Eye (tissue), 1 donor: Measurements from ENCODE around the gene NXT1.
"Not testable (repeated sequence)": the region's sequence is repeated elsewhere in the genome, so short reads cannot be mapped to it uniquely, and the experiment has no call there.

Source experiments
- DNase-seq: peaks from one replicate; pipeline ENCODE4 v3.0.0-alpha.2; 2015

NXT1 gene

DNA sequence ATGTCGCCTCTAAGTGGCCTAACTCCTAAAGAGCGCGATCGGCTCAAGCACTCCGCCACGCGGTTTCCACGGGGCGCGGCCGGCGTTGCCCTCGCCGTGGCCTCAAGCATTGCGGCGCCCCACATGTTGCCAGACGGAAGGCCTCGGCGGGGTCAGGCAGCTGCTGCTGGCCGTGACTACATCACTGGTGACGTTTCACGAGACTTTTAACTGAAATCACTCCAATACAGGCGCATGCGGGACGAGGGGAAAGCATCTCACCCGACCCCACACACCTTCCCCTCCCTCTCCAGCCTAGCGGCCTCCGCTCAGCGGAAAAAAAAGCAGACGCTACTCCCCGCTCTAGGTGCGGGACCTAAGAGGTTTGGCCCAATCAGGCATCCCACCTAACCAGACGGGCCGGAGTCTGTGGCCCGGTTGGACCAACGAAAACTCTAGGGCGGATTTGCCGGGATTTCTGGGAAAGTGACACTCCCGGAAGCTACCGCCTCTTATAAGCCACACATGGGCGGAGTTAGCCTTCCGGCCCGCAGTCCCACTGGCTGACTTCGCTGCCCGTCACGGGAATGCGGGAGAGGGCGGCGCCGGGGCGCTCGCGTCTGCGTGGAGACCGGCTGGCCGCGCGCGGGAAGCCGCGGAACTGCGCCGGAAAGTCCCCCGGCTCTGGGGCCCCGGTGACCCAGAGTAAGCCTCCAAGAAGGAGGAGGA, at the start of gene NXT1:
Gene NXT1, plus strand, starts transcription at position 596 of the 708 bp plus-strand sequence. CDS start 3,251 bp downstream, outside the sequence.
- DNase-seq: peak; percentile 99

DNA sequence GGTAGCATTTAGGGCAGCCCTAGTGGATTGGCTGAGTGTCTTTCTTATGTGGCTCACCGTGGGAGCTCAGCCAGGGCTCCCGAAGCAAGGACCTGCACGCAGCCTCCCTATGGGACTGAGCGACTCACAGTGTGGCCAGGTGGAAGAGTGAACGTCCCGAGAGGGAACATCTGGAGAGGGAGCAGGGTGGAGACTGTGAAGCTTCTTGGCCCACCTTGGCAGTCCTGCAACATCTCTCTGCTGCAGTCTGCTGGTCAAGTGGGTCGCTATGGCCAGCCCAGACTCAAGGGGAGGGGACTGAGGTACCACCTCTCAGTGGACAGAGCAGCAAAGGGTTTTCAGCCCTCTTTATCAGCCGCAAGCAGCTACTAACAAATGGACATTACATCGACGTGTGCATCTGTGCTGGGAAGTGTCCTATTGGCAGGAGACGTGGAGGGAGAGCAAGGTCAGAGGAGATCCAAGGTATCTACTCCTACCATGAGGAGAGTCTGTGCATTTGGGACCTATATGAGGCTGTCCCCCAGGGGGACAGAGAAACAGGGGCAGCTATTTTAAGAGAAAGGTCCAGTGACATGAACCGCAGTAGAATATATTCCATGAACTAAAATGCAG, 49.0 kb upstream of the NXT1 start:
- no peak for DNase-seq

DNA sequence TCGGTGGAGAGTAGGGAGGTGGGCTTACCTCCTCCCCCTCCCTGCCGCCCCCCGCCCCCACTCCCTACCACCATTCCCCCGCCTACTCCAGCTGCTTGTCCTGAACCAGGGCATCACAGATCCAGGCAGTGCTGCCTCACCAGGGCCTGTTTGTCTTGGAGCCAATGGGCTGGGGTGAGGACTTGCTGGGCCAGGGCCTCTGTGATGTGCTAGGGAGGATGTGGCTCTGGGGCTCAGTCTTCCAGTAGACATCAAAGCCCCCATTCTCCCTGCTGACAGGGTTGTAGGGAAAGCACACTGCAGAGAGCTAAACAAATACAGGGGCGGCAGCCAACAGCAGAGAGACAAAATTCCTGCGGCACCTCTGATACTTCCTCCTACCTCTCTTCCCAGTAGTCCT, 48.2 kb upstream of the NXT1 start:
- no peak for DNase-seq

DNA sequence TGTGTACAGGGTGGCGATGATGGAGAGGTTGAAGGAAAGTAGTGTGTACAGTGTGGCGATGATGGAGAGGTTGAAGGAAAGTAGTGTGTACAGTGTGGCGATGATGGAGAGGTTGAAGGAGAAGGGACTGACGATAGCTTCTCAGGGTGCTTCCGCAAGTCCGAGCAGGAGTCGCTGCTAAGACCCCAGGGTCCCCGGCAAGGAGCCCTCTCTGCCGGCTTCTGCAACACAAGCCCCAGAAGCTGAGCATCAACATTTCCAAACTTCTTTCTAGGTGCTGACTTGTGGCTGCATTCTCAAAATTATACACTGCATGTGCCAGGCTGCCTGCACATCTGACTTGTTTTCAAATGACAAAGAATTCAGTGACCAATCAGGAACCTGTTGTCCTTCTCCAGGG, 47.8 kb upstream of the NXT1 start:
- DNase-seq: no peak

DNA sequence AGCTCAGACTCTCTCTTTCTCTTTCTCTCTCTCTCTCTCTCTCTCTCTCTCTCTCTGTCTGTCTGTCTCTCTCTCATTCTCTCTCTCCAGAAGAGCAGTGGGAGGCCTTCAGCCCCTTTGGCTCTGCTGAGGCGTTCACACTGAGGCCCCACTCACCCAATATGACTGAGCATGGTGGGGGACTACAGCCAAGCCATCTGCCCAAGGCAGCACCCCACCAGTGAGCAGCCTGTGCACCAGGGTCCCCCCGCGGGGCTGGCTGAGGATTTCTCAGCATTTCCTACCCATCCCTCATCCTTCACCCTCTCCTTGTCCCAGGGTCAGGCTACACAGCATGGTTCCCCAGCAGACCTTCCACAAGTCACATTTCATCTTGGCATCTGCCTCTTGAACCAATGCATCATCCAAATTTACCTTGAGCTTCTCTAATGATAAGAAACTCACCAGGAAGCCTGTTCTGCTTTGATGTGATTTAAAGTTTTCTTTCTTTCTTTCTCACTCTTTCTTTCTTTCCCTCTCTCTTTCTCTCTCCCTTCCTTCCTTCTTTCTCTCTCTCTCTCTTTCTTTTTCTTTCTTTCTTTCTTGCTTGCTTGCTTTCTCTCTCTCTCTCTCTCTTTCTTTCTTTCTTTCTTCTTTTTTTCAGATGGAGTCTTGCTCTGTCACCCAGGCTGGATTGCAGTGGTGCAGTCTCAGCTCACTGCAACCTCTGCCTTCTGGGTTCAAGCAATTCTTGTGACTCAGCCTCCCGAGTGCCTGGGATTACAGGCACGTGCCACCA, 47.1 kb upstream of the NXT1 start:
- DNase-seq: no peak

DNA sequence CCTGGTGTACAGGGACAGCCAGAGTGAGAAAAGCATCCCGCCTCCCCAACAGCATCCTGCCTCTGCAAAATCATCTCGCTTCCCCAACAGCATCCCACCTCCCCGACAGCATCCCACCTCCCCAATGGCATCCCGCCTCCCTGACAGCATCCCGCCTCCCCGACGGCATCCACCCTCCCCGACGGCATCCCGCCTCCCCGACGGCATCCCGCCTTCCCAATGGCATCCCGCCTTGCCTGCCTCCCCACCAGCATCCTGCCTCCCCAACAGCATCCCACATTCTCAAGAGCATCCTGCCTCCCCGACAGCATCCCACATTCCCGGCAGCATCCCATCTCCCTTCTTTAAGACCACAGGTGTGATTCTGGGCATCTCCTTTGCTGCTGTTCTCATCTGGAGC, 46.0 kb upstream of the NXT1 start:
- DNase-seq: no peak

DNA sequence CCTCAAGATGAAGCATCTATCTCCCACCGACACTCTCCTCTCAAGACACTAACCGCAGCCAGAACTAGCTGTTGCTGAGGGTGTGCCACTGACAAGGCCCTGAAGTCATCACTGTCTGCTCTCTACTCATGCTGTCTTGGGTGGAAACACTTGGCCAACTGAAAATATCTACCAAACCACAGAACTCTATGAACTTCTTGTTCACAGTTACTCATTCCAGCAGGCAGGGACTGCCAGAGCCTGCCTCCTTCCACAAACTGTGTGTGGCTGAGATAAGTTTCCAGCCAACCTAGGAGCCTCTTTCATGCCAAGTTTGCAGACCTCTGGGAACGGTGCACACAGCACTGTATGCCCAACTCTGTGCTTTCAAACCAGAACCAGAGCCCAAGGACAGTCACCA, 45.5 kb upstream of the NXT1 start:
- DNase-seq: no peak

DNA sequence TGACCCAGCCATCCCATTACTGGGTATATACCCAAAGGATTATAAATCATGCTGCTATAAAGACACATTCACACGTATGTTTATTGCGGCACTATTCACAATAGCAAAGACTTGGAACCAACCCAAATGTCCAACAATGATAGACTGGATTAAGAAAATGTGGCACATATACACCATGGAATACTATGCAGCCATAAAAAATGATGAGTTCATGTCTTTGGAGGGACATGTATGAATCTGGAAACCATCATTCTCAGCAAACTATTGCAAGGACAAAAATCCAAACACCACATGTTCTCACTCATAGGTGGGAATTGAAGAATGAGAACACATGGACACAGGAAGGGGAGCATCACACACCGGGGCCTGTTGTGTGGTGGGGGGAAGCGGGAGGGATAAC, 43.2 kb upstream of the NXT1 start:
- not testable (repeated sequence) for DNase-seq

- DNase-seq: no peak
Observed at GRCh38 chr20:23308024-23308423, 42.6 kb upstream of the NXT1 start.

DNA sequence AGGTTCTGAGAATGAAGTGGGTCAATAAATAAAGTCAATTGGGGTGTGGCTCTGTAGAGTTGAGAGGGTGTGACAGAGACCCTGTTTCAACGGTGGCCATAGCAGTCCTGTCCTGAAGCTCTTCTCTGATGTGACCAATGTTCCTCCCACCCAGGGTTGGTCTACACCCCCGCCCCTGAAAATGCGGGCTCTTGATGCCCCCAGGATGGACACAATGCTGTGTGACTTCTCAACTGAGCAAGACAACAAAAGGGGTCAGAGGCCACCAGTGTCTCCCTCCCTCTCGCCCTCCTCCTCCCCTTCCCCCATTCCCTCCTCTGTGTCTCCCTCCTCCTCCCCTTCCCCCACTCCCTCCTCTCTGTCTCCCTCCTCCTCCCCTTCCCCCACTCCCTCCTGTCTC, 41.7 kb upstream of the NXT1 start:
- no peak for DNase-seq

DNA sequence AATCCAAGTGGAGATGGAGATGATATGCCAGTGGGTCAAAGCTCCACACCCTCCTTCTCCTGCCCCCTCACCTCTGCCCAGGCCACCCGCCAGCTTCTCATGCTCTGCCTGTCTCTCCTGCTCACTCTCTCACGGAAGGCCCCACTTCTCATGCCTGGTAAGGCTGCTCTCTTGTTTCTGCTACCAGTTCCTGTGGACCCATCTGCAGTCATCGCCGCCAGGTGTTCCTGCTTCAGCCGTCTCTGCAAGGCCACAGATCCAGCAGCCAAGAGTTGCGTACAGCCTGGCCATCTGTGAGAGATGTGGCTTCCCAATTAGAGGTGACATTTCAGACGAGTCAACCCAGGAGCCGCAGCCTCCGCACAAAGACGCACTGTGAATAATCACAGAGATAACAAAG, 40.8 kb upstream of the NXT1 start:
- DNase-seq: no peak

- DNase-seq: peak; percentile 66
Observed at GRCh38 chr20:23311947-23312506, 38.6 kb upstream of the NXT1 start.

GRCh38 chr20:23313271-23313670, 37.3 kb upstream of the NXT1 start:
- no peak for DNase-seq

DNA sequence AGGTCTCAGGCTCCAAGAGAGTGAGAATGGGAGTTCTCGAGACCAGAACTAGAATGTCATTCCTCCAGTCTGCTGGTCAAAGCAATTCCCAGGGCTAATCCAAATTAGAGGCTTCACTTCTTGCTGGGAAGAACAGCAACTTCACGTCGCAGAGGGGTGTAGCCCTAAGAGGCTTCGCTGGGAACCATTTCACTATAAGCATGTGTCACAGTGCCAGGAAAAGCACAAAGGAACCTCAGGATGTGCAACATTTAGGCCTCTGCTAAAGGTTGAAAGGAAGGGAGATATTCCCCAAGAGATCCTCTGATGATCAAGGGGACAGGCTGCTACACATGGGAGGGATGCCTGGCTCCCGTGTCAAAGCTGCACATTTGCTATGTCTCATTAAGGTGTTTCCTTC, 35.9 kb upstream of the NXT1 start:
- no peak for DNase-seq

GRCh38 chr20:23315099-23315498, 35.5 kb upstream of the NXT1 start:
- DNase-seq: no peak

- DNase-seq: no peak
Observed at GRCh38 chr20:23316626-23317025, 34.0 kb upstream of the NXT1 start.

DNA sequence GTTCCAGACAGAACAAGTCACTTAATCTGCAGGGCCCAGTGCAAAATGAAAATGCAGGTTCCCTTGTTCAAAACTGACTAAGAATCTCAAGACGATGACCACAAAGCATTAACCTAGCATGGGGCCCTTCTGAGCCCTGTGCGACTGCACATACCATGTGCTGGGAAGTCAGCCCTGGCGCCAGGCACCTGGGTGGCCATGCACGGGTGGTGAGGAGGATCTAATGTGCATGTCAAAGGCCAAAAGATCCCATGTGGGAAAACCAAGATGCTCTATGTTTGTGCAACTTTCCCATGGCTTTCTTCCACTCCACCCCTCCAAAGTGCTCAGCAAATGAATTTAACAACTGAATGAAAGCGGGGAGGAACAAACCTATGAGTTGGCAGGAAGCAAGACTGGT, 33.5 kb upstream of the NXT1 start:
- no peak for DNase-seq

DNA sequence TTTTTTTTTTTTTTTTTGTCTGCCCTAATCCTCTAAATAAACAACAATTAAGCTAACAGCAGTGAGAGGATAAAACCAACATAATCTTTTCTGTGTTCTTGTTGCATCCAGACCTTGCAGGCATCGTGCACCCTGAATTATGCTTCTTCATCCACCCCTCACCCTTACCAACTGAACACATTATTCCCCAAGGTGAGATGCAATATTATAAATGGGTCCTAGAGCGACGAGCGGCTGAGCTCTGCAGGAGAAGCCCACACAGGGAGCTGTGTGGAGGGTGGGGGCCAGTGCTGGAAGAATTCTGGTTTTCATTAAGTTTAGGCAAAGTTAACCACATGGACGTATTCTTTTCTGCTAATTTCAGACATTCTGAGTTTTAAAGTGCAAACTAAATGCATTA, 32.2 kb upstream of the NXT1 start:
- DNase-seq: no peak

- no peak for DNase-seq
Observed at GRCh38 chr20:23320317-23320716, 30.3 kb upstream of the NXT1 start.

DNA sequence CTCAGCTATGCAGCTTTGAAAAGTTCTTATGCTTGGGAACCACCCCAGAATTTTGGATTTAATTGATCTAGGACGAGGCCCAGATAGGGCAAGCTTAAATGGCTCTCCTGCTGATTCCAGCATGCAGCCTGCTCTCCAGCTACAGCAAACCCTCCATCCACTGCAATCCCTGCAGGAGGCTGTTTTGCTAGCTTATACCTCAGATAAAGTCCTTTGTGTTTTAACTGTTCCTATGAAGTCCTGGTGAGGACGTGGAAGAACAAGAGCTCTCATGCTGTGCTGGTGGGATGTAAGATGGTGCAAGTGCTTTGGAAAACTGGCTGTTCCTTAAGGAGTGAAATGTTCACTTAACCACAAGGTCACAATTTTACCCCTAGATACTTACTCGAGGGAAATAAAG, 25.5 kb upstream of the NXT1 start:
- DNase-seq: no peak

- DNase-seq: no peak
Observed at GRCh38 chr20:23326774-23327173, 23.8 kb upstream of the NXT1 start.

DNA sequence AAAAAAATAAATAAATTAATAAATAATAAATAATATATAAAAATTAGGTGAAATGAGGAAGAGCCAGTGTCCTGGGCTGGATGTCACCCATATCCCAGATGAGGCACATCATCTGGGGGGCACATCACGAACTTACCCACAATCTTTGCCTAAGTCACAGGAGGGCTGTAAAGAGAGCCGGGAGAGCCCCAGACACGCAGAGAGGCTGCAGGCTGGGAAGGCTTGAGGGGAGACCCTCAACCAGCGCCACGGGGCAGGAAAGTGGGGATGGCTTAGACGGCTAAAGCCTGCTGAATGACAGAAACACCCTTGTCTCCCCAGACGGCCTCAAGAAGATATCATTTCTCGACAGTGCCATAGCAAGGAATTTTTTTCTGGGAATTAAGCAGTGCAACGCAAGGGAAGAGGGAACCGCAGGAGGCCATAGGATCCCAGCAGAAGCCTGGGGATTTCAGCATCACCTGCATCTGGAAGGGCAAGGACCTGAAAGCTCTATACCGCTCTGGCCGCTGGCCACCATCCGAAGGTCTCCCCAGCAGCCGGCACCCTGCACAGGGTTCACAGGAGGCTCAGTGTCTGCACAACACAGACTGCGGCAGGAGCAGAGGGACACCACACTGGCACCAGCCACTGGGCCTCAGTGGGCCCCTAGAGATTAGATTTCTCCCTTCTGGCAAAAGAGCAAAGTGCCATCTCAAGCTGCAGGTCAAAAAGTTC, 22.8 kb upstream of the NXT1 start:
- no peak for DNase-seq
